Measurements from ENCODE around the gene FOXJ3. TPM values are rescaled to one million over a fixed set of nuclear protein-coding genes. Genes with fewer than 3 reads are reported as not detected.
A peak's percentile ranks its signal among the peaks of the same experiment; 100 is the strongest.

Gene FOXJ3
- total and polyA plus RNA-seq, 2 of the 4 experiments (the other 2 are of a cell fraction) = 16.7 to 30.5 TPM

- no peak overlapping the region for H4K5ac ChIP-seq (ENCODE audit: low read depth, low read length)
- no peak overlapping the region for H3K4ac ChIP-seq (ENCODE audit: low read depth, low read length)
- no peak overlapping the region for H3K9ac ChIP-seq (ENCODE audit: low read depth, low read length)
- WGBS, 2 experiments (ENCODE audit: extremely low coverage in 2 of 2, insufficient read length in 1 of 2) = no CpG with 5 or more reads among the region's 6 CpGs
- in situ Hi-C loops (cut with MboI; ENCODE audit: low sequenced_read_pairs) = no loop called here
- peaks cover 9% of the 10 kb centered on the region; the same call in 1 of the 2 replicates for H4K20me1 ChIP-seq (ENCODE audit: insufficient read depth, low read length)
- H3K79me1 ChIP-seq (ENCODE audit: low read depth in 1 of 2, low read length in 2 of 2) = 0 out of 4 replicates have a peak, but pooled peaks cover 0 to 4% of the 10 kb centered on the region in 2 experiments
- no peak overlapping the region for H2AK5ac ChIP-seq (ENCODE audit: low read depth, low read length)
- H3K27ac ChIP-seq (ENCODE audit: insufficient read depth, low read length) = no peak overlapping the region
- ChIA-PET CTCF (interaction anchor here (0.7 to 1.0 kb wide), 2 partner anchors 525 to 603 kb away, joined by 3 read pairs; no protein-coding TSS in a partner anchor), POLR2A (ENCODE audit: unreplicated experiment) (no interaction called here)
- no peak overlapping the region for H2AK9ac ChIP-seq (replicated peaks; ENCODE audit: low read depth, low read length, poor library complexity)
- no peak overlapping the region for H4K91ac ChIP-seq (ENCODE audit: insufficient read depth, low read depth, low read length)
- TF ChIP-seq MXI1 (IDR thresholded peaks at IDR 0.05; ENCODE audit: borderline replicate concordance, low read depth, low read length) = no peak
- TF ChIP-seq FOS (IDR thresholded peaks at IDR 0.05; ENCODE audit: low read depth, low read length) = peak; percentile 38; the same call in 1 of the 2 replicates
- no peak for TF ChIP-seq RCOR1 (IDR thresholded peaks at IDR 0.05; ENCODE audit: insufficient replicate concordance, low read length)
- peak; percentile 60; the same call in 1 of the 2 replicates for TF ChIP-seq BHLHE40 (IDR thresholded peaks at IDR 0.05; ENCODE audit: low read depth, low read length)
- TF ChIP-seq CEBPB (IDR thresholded peaks at IDR 0.05; ENCODE audit: low read depth, low read length) = peak; percentile 52
- H4K8ac ChIP-seq (ENCODE audit: low read depth in 2 of 2, low read length in 2 of 2) = no peak overlapping the region
- DNase-seq = peak; percentile 89
- no peak overlapping the region for H3K18ac ChIP-seq (ENCODE audit: low read depth, low read length)
- no TSS peak for BruUV-seq (replicated peaks)
- intact Hi-C loops (cut with micrococcal nuclease) = loop anchor here (1.0 to 10.0 kb wide), 4 partner anchors 158 to 477 kb away; partner anchors contain the start of genes FOXJ3, PPCS, PPIH and ZMYND12
- H3K14ac ChIP-seq (replicated peaks; ENCODE audit: low read depth, low read length) = no peak overlapping the region
- H3K9me3 ChIP-seq (ENCODE audit: control insufficient read depth, insufficient read depth, low read length) = no peaks in the 10 kb centered on the region
- dilution Hi-C loops (cut with HindIII; ENCODE audit: low sequenced_read_pairs, unreplicated experiment) = no loop called here
- no peak overlapping the region for H2BK120ac ChIP-seq (ENCODE audit: low read depth, low read length)
- no peak overlapping the region for H3K23ac ChIP-seq (ENCODE audit: low read depth, low read length)
- peaks cover 12% of the 10 kb centered on the region for H3K36me3 ChIP-seq (ENCODE audit: control insufficient read depth, insufficient read depth, low read length)
- peak overlapping the region; percentile 5; the same call in 1 of the 2 replicates for H3K4me2 ChIP-seq (ENCODE audit: low read depth, low read length)
- peak; percentile 70 for ATAC-seq (ENCODE audit: low read depth)
- H3K56ac ChIP-seq (ENCODE audit: extremely low read depth, insufficient read depth, low read length) = no peak overlapping the region
- H3K9me1 ChIP-seq (ENCODE audit: insufficient read depth, low read length) = 0 out of 2 replicates have a peak, but pooled peaks cover 2% of the 10 kb centered on the region
- H2BK20ac ChIP-seq (ENCODE audit: low read depth, low read length) = no peak overlapping the region
- peaks cover 10% of the 10 kb centered on the region for H3K4me1 ChIP-seq (ENCODE audit: control insufficient read depth, insufficient read depth, low read length)
- H2BK15ac ChIP-seq (ENCODE audit: low read depth, low read length) = no peak overlapping the region
- H2AFZ ChIP-seq (replicated peaks; ENCODE audit: low read length, poor library complexity) = no peak overlapping the region
- H3K4me3 ChIP-seq (ENCODE audit: insufficient read depth, low read depth, low read length) = no peak overlapping the region
- no peaks in the 10 kb centered on the region for H3K27me3 ChIP-seq (ENCODE audit: control insufficient read depth, insufficient read depth, low read length)
- H2BK5ac ChIP-seq (ENCODE audit: low read depth, low read length, poor library complexity, severe bottlenecking) = no peak overlapping the region
Observed at GRCh38 chr1:42177541-42177981, 157.5 kb downstream of the FOXJ3 start.

Measured in IMR-90 (cell line).